ENCODE measurements around the gene OSBPL1A.
A peak's percentile ranks its signal among the peaks of the same experiment; 100 is the strongest.
"Not testable (repeated sequence)": the region's sequence is repeated elsewhere in the genome, so short reads cannot be mapped to it uniquely, and the experiment has no call there.

Gene OSBPL1A

GRCh38 chr18:24396082-24396633 lies 1.5 kb downstream of the OSBPL1A start:
- peak; percentile 14 for DNase-seq

DNA sequence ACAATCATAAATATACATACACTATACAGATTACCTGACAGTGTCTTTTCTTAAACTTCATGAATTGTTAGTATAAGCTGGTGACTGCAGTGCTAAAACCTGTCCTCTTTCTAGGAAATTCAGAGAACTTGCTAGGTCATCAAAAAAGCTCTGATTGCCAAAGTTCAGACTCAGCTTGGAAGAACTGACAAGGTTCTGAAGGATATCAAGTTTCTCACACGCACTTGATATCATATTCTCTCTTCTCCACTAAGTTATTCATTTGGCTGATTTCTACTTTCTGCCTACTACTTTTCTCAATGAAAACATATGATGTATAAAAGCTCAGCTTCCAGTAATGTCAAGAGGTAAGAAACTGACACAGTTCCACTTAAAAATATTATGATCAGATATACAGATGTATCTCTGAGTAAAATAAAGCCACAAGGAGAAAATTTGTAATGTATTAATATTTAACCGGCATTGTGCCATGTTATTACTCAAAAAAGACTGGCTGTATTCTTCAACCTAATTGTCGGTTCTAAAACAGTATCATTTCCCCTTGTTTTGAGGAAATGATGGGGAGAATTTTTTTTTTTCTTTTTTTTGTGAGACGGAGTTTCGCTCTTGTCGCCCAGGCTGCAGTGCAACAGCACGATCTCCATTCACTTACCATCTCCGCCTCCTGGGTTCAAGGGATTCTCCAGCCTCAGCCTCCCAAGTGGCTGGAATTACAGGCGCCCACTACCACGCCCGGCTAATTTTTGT lies 2.4 kb downstream of the OSBPL1A start:
- DNase-seq, result peak; percentile 13

- no peak for DNase-seq
Observed at GRCh38 chr18:24388957-24389356, 8.7 kb downstream of the OSBPL1A start.

- DNase-seq, result no peak
Observed at GRCh38 chr18:24386681-24387080, 10.9 kb downstream of the OSBPL1A start.

DNA sequence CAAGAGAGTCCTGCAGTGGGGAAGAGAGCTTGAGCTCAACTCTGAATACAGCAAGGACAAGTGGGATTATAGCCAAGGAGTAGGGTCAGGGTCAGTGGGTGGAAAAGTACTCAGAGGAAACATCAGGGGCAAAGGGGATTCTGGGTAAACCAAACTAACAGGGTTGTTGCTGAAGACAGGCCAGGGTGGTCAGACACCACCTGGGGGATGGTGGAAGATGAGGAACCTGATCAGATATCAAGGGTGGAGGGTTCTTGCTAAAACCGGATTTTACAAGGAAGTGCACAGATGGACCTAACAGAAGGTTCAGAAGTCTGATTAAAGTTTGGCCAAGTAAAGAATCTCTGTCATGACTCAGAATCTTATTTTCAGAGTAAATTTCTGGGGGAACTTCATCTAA lies 16.5 kb downstream of the OSBPL1A start:
- no peak for DNase-seq

GRCh38 chr18:24380163-24380747 lies 17.4 kb downstream of the OSBPL1A start:
- no peak for DNase-seq

GRCh38 chr18:24378598-24378997 lies 19.0 kb downstream of the OSBPL1A start:
- no peak for DNase-seq

- not testable (repeated sequence) for DNase-seq
Observed at GRCh38 chr18:24376531-24376930, 21.1 kb downstream of the OSBPL1A start.

DNA sequence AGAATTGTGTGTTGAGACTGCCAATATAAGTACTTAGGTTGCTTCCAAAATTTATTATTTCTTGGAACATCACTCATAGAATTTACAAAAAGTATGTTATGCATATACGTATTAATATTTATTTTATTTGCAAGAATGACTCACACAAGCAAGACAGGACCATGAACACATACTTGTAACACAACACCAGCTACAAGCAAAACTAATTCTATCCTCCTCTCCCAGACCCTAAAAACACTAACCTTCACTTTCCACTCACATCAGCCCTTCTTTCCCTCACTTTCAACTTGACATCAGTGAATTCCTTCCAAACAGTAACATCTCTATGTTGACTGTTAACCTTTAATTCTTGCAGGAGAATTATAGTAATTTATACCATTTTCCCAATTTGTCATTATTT lies 24.3 kb downstream of the OSBPL1A start:
- DNase-seq, result no peak

GRCh38 chr18:24372279-24372872 lies 25.2 kb downstream of the OSBPL1A start:
- DNase-seq, result no peak

DNA sequence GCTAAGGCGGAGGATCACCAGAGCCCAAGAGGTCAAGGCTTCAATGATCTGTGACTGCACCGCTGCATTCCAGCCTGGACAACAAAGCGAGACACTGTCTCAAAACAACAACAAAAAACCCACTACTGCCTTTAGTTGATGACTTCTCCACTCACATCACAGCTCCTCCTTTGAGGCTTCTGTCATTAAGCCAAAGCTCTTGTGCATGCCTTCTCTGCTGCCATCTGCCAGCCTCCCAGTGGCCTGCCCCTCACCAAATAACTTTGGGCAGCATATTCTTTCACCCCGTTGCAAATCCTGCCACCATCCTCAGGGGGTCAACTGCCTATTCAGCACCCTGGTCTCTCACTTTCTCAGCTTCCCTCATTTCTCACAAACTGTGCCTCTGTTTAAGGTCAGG lies 27.5 kb downstream of the OSBPL1A start:
- no peak for DNase-seq

GRCh38 chr18:24369426-24369825 lies 28.2 kb downstream of the OSBPL1A start:
- DNase-seq, result peak; percentile 5

DNA sequence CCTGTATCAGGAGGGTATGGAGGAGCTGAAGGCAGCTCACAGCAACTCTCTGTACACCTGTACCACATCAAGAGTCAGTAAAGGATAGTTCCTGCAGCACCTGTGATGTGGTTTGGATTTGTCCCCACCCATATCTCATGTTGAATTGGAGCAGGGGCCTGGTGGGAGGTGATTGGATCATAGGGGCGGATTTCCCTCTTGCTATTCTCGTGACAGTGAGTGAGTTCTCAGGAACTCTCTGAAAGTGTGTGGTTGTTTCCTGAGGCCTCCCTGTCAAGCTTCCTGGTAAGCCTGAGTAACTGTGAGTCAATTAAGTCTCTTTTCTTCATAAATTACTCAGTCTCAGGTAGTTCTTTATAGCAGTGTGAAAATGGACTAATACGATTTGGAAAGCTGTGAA lies 28.9 kb downstream of the OSBPL1A start:
- no peak for DNase-seq

- DNase-seq, result no peak
Observed at GRCh38 chr18:24366328-24366727, 31.3 kb downstream of the OSBPL1A start.

- no peak for DNase-seq
Observed at GRCh38 chr18:24364177-24364576, 33.4 kb downstream of the OSBPL1A start.

DNA sequence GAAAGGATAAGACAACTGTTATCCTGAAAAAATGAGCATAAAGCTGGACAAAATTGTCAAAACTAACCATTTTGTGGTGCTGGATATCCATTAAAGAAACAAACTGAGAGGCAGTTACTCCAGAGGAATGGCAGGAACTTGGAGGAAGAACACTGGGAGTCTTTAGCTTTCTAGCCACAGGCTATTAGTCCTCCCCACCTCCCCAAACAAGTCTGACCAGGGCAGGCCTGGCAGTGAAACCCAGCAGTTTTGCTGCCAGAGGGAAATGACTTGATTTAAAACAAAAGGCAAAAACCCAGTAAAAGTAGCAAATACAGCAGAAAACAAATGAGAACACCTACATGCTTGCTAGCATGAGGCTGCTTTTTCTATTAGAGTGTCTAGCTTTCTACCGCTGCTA lies 34.9 kb downstream of the OSBPL1A start:
- no peak for DNase-seq

DNA sequence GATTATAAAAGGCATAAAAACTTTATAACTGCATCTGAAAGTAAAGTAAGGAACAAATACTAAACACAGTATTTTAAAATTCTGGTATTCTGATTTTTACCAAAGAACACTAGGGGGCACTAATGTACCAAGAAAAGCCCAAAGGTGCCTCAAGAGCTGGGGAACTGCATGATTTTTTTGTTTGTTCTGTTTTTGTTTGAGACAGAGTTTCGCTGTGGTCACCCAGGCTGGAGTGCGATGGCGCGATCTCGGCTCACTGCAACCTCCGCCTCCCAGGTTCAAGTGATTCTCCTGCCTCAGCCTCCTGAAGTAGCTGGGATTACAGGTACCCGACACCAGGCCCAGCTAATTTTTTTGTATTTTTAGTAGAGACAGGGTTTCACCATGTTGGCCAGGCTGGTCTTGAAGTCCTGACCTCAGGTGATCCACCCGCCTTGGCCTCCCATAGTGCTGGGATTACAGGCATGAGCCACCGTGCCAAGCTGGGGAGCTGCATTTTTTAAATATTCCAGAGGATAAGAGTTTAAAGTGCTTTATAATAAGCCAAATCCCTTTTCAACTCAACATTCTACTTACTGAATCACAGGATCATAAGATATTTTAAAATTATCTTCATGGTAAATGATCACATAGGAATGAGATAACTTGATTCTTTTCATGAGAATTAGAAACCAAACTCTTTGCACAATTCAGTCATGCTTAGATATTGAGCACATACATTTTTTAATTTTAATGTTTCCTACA lies 37.7 kb downstream of the OSBPL1A start:
- DNase-seq, result peak; percentile 53

DNA sequence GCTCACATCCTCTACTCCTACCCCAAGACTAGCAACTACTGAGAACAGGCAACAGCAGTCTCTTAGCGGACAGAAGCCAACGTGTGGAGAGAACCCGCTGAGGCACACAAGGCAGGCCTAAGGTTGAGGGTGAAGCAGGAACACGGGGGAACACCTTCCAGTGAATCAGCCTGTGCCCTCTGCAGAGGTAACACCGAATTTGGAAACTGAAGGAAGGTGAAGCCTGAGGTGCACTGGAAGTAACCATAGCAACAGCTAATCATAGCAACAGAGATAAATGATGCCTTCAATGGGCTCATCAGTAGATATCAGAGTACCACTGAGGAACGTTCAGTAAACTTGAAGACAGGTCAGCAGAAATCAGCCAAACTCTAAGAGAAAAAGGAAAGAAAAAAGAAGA lies 43.3 kb downstream of the OSBPL1A start:
- DNase-seq, result no peak

- peak; percentile 61 for DNase-seq
Observed at GRCh38 chr18:24346254-24346653, 51.4 kb downstream of the OSBPL1A start.

DNA sequence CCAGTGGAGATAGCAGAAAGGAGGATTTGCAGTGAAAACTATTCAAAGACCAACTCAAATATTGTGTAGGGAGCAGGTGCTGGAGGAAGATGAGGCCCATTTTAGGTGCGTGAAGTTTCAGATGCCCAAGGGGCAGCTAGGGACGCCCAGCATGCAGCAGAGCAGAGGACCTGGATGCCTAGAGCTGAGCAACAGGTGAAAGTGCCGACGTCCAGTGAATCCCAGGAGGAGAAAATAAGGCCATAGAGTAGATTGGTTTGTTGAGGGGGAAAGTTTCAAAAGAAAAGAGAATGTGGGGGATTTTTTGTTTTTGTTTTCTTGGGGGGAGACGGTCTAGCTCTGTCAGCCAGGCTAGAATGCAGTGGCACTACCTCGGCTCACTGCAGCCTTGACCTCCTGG lies 53.1 kb downstream of the OSBPL1A start:
- no peak for DNase-seq

- peak; percentile 23 for DNase-seq
Observed at GRCh38 chr18:24342347-24342746, 55.3 kb downstream of the OSBPL1A start.

DNA sequence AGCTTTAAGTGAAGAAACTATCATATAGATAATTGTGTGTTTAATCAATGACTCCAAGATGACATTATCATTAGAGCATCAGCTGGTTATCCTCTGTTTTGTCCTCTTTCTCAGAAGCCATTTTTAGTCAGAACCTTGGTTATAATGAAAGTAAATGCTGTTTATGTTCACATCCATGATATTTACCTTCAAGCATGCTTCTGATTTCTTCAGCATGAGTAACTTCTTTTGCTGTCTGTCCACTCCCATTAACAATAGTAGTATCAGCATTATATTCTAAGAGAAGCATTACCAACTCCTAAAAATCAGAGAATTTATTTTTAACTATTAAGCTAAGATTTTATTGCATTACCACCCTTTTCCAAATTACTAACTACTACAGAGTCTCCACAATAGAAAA lies 56.3 kb downstream of the OSBPL1A start:
- no peak for DNase-seq

- DNase-seq, result no peak
Observed at GRCh38 chr18:24333084-24333483, 64.5 kb downstream of the OSBPL1A start.

All from fibroblast of skin of right quadriceps (primary cell).